ENCODE results near the gene ARHGEF39.
"Not testable (repeated sequence)": the region's sequence is repeated elsewhere in the genome, so short reads cannot be mapped to it uniquely, and the experiment has no call there.

ARHGEF39 gene

DNA sequence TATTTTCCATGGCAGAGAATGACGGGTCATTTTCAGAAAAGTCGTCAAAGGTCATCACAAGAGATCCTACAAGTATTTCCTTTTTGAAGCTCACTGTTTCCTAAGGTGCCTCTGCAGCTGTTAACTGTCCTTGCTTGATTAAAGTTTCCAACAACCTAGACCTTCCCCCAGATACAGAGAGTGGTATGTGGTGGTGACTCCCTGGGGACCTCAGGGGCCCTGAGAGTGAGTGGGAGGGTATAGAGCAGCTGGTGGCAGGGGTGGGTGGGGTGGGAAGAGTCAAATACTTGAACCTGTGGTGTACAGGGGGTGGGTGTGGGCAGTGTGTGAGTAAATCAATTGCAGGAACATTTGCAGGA is 45.2 kb downstream of the ARHGEF39 start:
- peak overlapping the region; percentile 98 for H3K27ac Mint-ChIP-seq
- peak overlapping the region; percentile 86 for H3K4me3 Mint-ChIP-seq
- no peaks in the 10 kb centered on the region for H3K9me3 Mint-ChIP-seq
- DNase-seq (ENCODE audit: low spot score in 2 of 2): peak in 1 of 2 donors; percentile 39
- peaks cover 60% of the 10 kb centered on the region for H3K4me1 Mint-ChIP-seq
- peak; percentile 59 for ATAC-seq (ENCODE audit: low read depth)
- H3K36me3 Mint-ChIP-seq: peaks cover 10% of the 10 kb centered on the region
- no peaks in the 10 kb centered on the region for H3K27me3 Mint-ChIP-seq

DNA sequence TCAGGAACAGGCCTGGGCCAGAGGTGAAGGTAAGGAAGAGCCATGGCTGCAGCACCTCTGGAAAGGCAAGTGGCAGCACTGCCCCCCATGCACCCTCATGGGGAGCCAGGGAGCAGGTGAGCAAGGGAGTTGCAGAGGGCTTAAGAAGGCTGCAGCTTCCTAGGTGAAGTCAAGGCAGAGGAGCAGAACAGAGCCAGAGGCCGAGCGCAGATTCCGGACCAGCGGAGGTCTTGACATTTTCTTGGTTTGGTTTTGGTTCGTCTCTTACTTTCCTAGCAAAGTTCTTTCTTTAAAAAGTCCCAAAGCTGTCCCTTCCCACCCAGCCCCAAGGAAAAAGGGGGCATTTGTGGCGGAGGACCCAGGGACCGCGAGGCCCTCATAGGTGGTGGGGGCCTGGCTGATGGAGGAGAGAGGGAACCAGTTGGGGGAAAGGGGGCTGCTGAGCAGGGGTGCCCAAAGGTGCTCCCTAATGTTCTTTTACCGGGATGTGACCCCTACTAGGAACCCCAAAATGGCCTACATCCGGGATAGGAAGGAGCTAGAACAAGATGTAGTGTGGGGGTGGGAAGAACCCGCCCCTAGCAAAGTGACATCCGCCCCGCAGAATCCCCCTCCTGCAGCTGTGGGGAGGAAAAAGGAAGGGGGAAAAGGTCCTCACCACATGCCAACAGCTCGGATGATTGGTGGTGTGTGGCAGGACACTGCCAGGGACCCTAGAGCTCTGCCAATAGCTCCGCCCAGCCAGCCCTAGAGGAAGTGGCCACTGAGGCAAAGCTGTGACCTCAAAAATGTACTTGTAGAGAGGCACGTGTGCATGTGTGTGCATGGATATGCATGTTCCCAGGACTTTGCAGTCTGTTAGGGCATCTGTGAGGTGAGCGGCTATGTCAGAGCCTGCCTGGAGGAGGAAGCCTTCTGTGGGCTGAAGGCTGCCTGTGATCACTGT is 45.9 kb downstream of the ARHGEF39 start:
- H3K27me3 Mint-ChIP-seq: no peaks in the 10 kb centered on the region
- DNase-seq (ENCODE audit: low spot score in 2 of 2) (peak in 1 of 2 donors; percentile 41), ATAC-seq (ENCODE audit: low read depth) (peak; percentile 50)
- H3K9me3 Mint-ChIP-seq: no peaks in the 10 kb centered on the region
- peak overlapping the region; percentile 86 for H3K4me3 Mint-ChIP-seq
- peaks cover 15% of the 10 kb centered on the region for H3K36me3 Mint-ChIP-seq
- peak overlapping the region; percentile 98 for H3K27ac Mint-ChIP-seq
- peaks cover 67% of the 10 kb centered on the region for H3K4me1 Mint-ChIP-seq

DNA sequence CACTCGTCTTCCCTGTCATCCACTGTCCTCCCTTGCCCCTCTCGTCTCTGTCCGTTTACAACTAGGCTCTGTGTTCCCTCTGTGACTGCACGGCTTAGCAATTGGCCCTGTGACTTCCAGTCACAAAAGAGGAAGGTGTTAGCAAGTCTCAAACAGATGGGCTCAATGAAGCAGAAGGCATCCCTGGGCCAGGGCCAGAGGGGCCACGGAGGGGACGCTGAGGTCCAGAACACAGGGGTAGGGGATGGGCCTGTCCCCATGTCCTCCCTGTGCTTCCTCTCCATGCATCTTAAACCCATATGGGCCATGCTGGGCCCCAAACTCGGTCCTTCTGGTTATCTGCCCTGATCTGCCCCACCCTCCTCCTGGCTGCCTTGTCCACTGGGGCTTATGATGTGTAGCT is 46.7 kb downstream of the ARHGEF39 start, which contains the start of gene CD72:
CD72 (minus strand) TSS at position 89 of the 403 bp plus-strand sequence. CDS start 110 bp downstream, outside the sequence.
- Mint-ChIP-seq H3K4me3 (peak within 1 kb of the TSS; percentile 86), H3K27ac (peak within 1 kb of the TSS; percentile 98), H3K9me3 (no peaks in the 10 kb centered on the region), H3K4me1 (peaks cover 70% of the 10 kb centered on the region), H3K27me3 (no peaks in the 10 kb centered on the region), H3K36me3 (peaks cover 19% of the 10 kb centered on the region)
- ATAC-seq (ENCODE audit: low read depth) (peak; percentile 60), DNase-seq (ENCODE audit: low spot score in 2 of 2) (peak; percentile 47 to 48)

DNA sequence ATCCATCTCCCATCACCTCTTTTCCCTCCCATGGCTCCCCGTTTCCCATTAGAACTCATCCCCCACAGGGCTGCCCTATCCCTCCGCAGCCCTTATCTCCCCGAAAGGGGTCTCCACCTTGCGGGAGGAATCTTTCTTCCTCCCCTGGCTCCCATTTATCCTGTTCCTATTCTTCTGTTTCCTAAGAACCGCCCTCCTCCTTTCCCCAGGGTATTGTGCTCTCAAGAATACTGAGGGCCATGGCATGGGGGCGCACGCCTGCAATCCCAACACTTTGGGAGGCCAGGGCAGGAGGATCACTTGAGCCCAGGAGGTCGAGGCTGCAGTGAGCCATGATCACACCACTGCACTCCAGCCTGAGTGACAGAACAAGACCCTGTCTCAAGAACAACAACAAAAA is 47.4 kb downstream of the ARHGEF39 start:
- Mint-ChIP-seq H3K4me1 (peaks cover 73% of the 10 kb centered on the region), H3K9me3 (no peaks in the 10 kb centered on the region), H3K27ac (peak overlapping the region; percentile 98), H3K36me3 (peaks cover 23% of the 10 kb centered on the region), H3K4me3 (peak overlapping the region; percentile 86), H3K27me3 (no peaks in the 10 kb centered on the region)
- DNase-seq (ENCODE audit: low spot score in 2 of 2) (no peak), ATAC-seq (ENCODE audit: low read depth) (no peak)

DNA sequence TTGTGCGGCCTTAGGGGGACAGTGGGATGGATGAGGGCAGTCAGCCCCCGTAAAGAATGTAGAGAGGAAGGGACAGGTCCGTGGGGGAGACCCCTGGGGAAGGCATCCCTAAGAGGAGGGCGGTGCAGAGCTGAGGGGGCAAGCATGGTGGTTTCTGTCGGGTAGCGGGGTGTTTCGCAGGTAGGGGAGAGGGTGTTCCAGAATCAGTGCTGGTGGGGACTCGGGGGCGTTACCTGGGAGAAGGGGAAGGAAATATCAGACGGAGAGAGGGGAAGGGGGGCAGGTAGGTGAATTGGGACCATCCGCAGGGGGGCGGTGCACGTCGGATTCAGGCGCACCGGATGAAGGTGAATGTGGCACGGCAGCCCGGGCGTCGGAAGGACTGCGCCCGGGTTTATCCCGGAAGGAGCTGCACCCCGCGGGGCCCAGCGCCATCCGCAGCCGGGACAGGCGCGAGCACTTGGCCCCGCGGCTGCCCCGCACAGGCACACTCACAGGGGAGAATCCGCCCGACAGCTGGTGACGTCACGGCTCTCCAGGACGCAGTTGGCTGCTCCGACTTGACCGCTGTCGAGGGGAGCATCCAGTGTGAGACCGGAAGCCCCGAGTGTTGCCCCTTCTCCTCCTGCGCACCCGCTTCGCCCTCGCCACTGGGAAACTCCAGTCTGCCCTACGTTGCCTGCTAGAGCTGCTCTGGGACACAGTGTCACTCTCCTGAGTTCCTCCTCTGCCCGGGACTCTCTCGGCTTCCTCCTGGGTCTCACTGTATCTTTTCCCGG is 48.1 kb downstream of the ARHGEF39 start:
- Mint-ChIP-seq H3K9me3 (no peaks in the 10 kb centered on the region), H3K27me3 (no peaks in the 10 kb centered on the region), H3K4me3 (peak overlapping the region; percentile 86), H3K4me1 (peaks cover 73% of the 10 kb centered on the region), H3K27ac (peak overlapping the region; percentile 98), H3K36me3 (peaks cover 25% of the 10 kb centered on the region)
- peak; percentile 57 to 65 for DNase-seq (ENCODE audit: low spot score in 2 of 2)
- peak; percentile 41 for ATAC-seq (ENCODE audit: low read depth)

DNA sequence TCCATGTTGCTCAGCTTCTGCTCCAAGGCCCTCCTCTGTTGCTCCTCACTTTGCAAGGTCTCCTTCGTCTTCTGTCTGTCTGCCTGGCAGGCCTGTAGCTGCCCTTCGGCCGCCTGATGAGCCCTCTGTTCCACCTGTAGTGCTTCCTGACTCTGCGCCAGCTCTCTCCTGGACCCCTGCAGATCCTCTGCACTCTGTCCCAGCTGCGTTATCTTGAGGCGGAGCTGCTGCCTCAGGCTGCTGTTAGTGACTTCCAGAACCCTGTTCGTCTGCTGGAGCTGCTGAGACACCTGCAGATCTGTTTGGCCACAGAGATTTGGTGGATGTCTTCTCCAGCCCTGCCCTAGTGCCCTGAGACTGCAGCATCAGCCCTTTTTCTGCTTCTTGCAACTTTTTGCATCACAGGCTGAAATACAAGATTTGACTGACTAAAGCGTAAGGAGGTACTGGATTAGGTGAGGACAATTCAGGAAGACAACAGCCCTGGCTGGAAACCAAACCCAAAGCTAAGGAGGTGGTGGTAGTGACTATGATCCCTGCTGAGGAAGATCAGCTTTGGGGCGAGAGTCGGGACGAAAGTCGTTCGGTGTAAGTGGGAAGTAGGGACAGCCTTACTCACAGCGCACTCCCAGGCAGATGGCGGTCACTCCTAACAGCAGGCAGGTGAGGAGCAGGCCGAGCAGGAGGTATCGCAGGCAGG is 48.9 kb downstream of the ARHGEF39 start:
- H3K27me3 Mint-ChIP-seq: no peaks in the 10 kb centered on the region
- peaks cover 31% of the 10 kb centered on the region for H3K36me3 Mint-ChIP-seq
- H3K9me3 Mint-ChIP-seq: no peaks in the 10 kb centered on the region
- DNase-seq (ENCODE audit: low spot score in 2 of 2) (no peak), ATAC-seq (ENCODE audit: low read depth) (no peak)
- peaks cover 73% of the 10 kb centered on the region for H3K4me1 Mint-ChIP-seq
- peak overlapping the region; percentile 86 for H3K4me3 Mint-ChIP-seq
- peak overlapping the region; percentile 98 for H3K27ac Mint-ChIP-seq

DNA sequence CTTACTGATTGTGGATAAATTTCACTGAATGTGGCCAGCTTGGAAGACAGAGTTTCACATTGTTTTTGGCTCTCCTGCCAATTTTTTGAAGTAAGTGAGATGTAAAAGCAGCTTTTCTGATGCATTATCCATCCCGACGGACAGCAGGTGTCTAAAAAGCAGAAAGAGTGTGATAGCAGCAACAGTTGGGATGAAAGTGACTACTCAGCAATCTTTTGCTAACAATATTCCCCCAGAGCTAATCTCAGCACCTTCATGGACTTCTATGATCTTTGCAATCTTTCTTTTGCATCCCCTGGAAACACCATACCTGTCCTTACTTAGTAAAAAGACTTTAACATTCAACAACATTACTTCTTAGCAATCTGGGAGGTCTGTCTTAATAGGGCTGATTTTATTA is 52.2 kb downstream of the ARHGEF39 start:
- Mint-ChIP-seq H3K27me3 (no peaks in the 10 kb centered on the region), H3K4me3 (no peak overlapping the region), H3K36me3 (peaks cover 36% of the 10 kb centered on the region), H3K4me1 (peaks cover 46% of the 10 kb centered on the region), H3K9me3 (no peaks in the 10 kb centered on the region), H3K27ac (no peak overlapping the region)
- no peak for ATAC-seq (ENCODE audit: low read depth)
- DNase-seq (ENCODE audit: low spot score in 2 of 2): no peak

DNA sequence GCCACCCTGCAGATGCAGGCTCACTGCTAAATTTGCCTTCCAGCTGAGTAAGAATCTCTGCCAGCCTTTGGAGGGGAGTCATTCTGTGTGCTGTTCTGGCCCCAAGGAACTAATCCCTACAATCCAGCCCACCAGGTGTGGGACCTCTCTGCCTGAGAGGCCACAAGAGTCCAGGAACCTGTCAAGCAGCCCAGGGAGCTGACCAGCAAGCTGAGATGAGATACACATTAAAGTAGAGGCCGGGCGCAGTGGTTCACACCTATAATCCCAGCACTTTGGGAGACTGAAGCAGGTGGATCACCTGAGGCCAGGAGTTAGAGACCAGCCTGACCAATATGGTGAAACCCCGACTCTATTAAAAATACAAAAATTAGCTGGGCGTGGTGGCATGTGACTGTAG is 52.9 kb downstream of the ARHGEF39 start:
- H3K4me3 Mint-ChIP-seq; DNase-seq (ENCODE audit: low spot score in 2 of 2); H3K9me3 Mint-ChIP-seq; ATAC-seq (ENCODE audit: low read depth); H3K27me3 Mint-ChIP-seq: not testable (repeated sequence)
- Mint-ChIP-seq H3K4me1 (peaks cover 43% of the 10 kb centered on the region), H3K27ac (peak overlapping the region; percentile 46), H3K36me3 (peaks cover 37% of the 10 kb centered on the region)

DNA sequence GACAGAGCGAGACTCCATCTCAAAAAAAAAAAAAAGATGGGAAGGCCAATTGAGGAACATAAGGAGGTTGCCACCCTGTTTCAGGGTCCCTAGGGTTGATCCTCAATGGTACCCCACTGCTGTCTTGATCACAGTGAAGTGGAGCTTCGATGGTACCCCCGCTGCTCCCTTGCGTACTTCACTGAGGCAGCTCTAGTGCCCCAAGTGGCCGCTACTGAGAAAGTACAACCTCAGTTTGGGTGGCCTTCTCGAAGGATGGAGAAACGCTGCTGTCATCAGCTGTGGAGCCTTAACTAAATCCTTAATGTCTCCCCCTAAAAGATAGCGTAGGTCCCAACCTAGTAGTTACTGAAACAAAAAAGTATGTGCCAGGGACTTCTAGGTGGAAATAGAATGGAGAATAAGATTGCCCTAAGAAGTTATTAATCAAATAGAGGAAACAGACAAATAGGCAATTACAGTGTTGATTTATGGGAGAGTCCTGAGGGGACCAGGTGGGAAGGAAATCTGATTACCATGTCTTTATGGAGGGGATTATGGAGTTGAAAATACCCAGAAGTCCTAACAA is 53.7 kb downstream of the ARHGEF39 start:
- peak overlapping the region; percentile 46 for H3K27ac Mint-ChIP-seq
- peaks cover 37% of the 10 kb centered on the region for H3K36me3 Mint-ChIP-seq
- no peak overlapping the region for H3K4me3 Mint-ChIP-seq

DNA sequence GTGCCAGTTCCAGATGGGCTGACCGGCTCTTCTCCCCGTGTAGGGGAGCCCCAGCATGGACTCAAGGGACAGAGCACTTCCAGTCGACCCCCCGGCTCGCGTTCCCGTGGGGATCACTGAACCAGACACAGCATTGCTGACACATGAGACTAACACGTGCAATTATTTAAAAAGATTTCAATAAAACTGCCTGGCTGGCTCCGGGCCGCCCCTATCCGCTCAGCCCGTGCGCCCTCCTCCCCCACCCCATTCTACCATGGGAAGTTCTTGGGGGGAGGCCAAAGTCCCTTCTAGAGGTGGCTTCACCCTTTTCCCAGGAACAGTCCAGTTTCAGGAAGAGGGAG is 55.2 kb downstream of the ARHGEF39 start:
- DNase-seq (ENCODE audit: low spot score in 2 of 2) (no peak), ATAC-seq (ENCODE audit: low read depth) (no peak)
- Mint-ChIP-seq H3K36me3 (peaks cover 30% of the 10 kb centered on the region), H3K9me3 (no peaks in the 10 kb centered on the region), H3K4me3 (no peak overlapping the region), H3K27me3 (no peaks in the 10 kb centered on the region), H3K27ac (no peak overlapping the region), H3K4me1 (peaks cover 37% of the 10 kb centered on the region)

More for the DNA sequence above, 53.7 kb downstream of the ARHGEF39 start:
- no peaks in the 10 kb centered on the region for H3K9me3 Mint-ChIP-seq
- peak; percentile 97 for ATAC-seq (ENCODE audit: low read depth)
- no peaks in the 10 kb centered on the region for H3K27me3 Mint-ChIP-seq
- peak in 1 of 2 donors; percentile 44 for DNase-seq (ENCODE audit: low spot score in 2 of 2)
- H3K4me1 Mint-ChIP-seq: peaks cover 43% of the 10 kb centered on the region

Measured in memory B cell (primary cell).